GM12878 (cell line): ENCODE measurements around the gene LARGE1. TPM values are rescaled to one million over a fixed set of nuclear protein-coding genes. Genes with fewer than 3 reads are reported as not detected.
"Not testable (repeated sequence)": the region's sequence is repeated elsewhere in the genome, so short reads cannot be mapped to it uniquely, and the experiment has no call there.

ENCODE experiments used
- ATAC-seq: fragments of 200-7000 bp; cut with Tn5 transposase; 3 replicates; pipeline ENCODE4 v1.9.1; 2020; ENCODE audit warnings: mild to moderate bottlenecking, moderate library complexity
- BruUV-seq: library from RNA; stranded (reverse); fragments of 400-500 nt; replicated peaks from 2 replicates; lab custom pipeline; 2021; lab: Mats Ljungman, UMichigan
- CTCF ChIA-PET: fragments of 300-600 bp; sonication (Branson Sonifier 250); formaldehyde crosslinking; extraction: SDS; loops from one replicate; lab custom pipeline; 2021; ENCODE audit warnings: inconsistent platforms; lab: Yijun Ruan, JAX
- POLR2A ChIA-PET: fragments of 350-600 bp; formaldehyde crosslinking; extraction: SDS; loops from one replicate; lab custom pipeline; 2021; ENCODE audit warnings: inconsistent platforms; lab: Charles Lee
- RAD21 ChIA-PET: fragments of 300-600 bp; sonication (Branson Sonifier 250); formaldehyde crosslinking; loops from one replicate; lab custom pipeline; 2023; ENCODE audit warnings: antibody characterized with exemption; ENCODE audit not compliant: unreplicated experiment; lab: Charles Lee
- SMC1A ChIA-PET: fragments of 300-600 bp; sonication (Branson Sonifier 250); formaldehyde crosslinking; loops from one replicate; lab custom pipeline; 2023; ENCODE audit not compliant: unreplicated experiment, uncharacterized antibody; lab: Charles Lee
- DNase-seq: peaks from one replicate; pipeline ENCODE4 v3.0.0-alpha.2; 2011; ENCODE audit warnings: low read depth, low spot score
- FAIRE-seq: peaks from 3 replicates; lab custom pipeline; 2011; peaks lifted over from hg19 to GRCh38; lab: Jason Lieb, UNC
- H2AFZ ChIP-seq: 2 replicates; pipeline ENCODE4 v1.6.0; 2011; ENCODE audit warnings: low read depth, low read length, control low read depth; ENCODE audit not compliant: control insufficient read depth
- H3K27ac ChIP-seq: 2 replicates; pipeline ENCODE4 v1.5.1; 2011; ENCODE audit warnings: control low read depth; ENCODE audit not compliant: control insufficient read depth, insufficient read depth
- H3K27me3 ChIP-seq, 2 experiments: replicated peaks in 1 of 2; 2 replicates each; pipeline versions ENCODE4 v1.6.0 to v1.6.1; 2011; ENCODE audit warnings: low read length in 1 of 2; ENCODE audit not compliant: control insufficient read depth in 2 of 2, insufficient read depth in 2 of 2
- H3K36me3 ChIP-seq, 2 experiments: 2 replicates each; pipeline ENCODE4 v1.5.1; 2011; ENCODE audit warnings: low read length in 1 of 2; ENCODE audit not compliant: control insufficient read depth in 2 of 2, insufficient read depth in 2 of 2
- H3K4me1 ChIP-seq: 2 replicates; pipeline ENCODE4 v1.6.1; 2011; ENCODE audit warnings: mild to moderate bottlenecking, low read length, moderate library complexity, mixed read lengths; ENCODE audit not compliant: control insufficient read depth, insufficient read depth
- H3K4me2 ChIP-seq: 2 replicates; pipeline ENCODE4 v1.6.0; 2011; ENCODE audit warnings: control low read depth; ENCODE audit not compliant: control insufficient read depth, insufficient read depth
- H3K4me3 ChIP-seq: fragments of 200-600 bp; sonication (generic); 2 replicates; pipeline ENCODE4 v1.5.1; 2016
- H3K79me2 ChIP-seq: 2 replicates; pipeline ENCODE4 v1.6.0; 2011; ENCODE audit warnings: low read length; ENCODE audit not compliant: control insufficient read depth, insufficient read depth
- H3K9ac ChIP-seq: 2 replicates; pipeline ENCODE4 v1.8.0; 2011; ENCODE audit warnings: low read length, control low read depth, mixed read lengths; ENCODE audit not compliant: control insufficient read depth, insufficient read depth
- H3K9me3 ChIP-seq: replicated peaks from 3 replicates; pipeline ENCODE4 v1.5.1; 2011; ENCODE audit warnings: mild to moderate bottlenecking, low read length; ENCODE audit not compliant: control insufficient read depth, insufficient read depth
- H4K20me1 ChIP-seq: 2 replicates; pipeline ENCODE4 v1.6.0; 2011; ENCODE audit not compliant: control insufficient read depth, insufficient read depth
- BHLHE40 ChIP-seq, 2 experiments: fragments of 450-650 bp in 1 of 2; IDR thresholded peaks; 2 replicates each; pipeline ENCODE4 v1.6.1; 2011 to 2017; ENCODE audit warnings: low read depth in 2 of 2, borderline replicate concordance in 1 of 2, improper control_type of control experiment in 1 of 2, low read length in 1 of 2, mild to moderate bottlenecking in 1 of 2
- CEBPB ChIP-seq, 2 experiments: fragments of 150-350 bp in 1 of 2; IDR thresholded peaks; 2 replicates each; pipeline ENCODE4 v1.6.1; 2012 to 2014; ENCODE audit warnings: low read depth in 2 of 2, low read length in 2 of 2, borderline replicate concordance in 1 of 2, inconsistent platforms in 1 of 2
- CREB1 ChIP-seq: IDR thresholded peaks from 2 replicates; pipeline ENCODE4 v1.6.1; 2012; ENCODE audit warnings: low read depth, mild to moderate bottlenecking, inconsistent platforms
- NBN ChIP-seq: fragments of 450-650 bp; IDR thresholded peaks from 2 replicates; pipeline ENCODE4 v1.6.1; 2016
- NFXL1 ChIP-seq: fragments of 450-650 bp; IDR thresholded peaks from 2 replicates; pipeline ENCODE4 v1.6.1; 2017; ENCODE audit warnings: antibody characterized with exemption, mild to moderate bottlenecking, borderline replicate concordance
- NFYB ChIP-seq: IDR thresholded peaks from 2 replicates; pipeline ENCODE4 v1.6.1; 2011; ENCODE audit warnings: low read depth, mild to moderate bottlenecking, low read length, improper control_type of control experiment, moderate library complexity; ENCODE audit not compliant: insufficient read depth
- RBBP5 ChIP-seq: fragments of 200-600 bp; sonication (generic); conservative IDR thresholded peaks from 2 replicates; pipeline ENCODE4 v1.6.1; 2016
- SP1 ChIP-seq: IDR thresholded peaks from one replicate; pipeline ENCODE4 v1.6.1; 2011; ENCODE audit warnings: low read depth, low read length
- SUZ12 ChIP-seq: fragments of 200-600 bp; sonication (generic); IDR thresholded peaks from one replicate; pipeline ENCODE4 v1.6.1; 2018; ENCODE audit warnings: antibody characterized with exemption, mild to moderate bottlenecking; ENCODE audit not compliant: unreplicated experiment
- ZBED1 ChIP-seq: IDR thresholded peaks from 2 replicates; pipeline ENCODE4 v1.6.1; 2016; ENCODE audit warnings: borderline replicate concordance
- WGBS: methylation state at CpG from one replicate; pipeline ENCODE4 v1.1.6; 2016; ENCODE audit warnings: low lambda C conversion rate; ENCODE audit not compliant: insufficient replicate concordance, insufficient coverage; ENCODE audit errors: missing lambda C conversion rate; 5-methylcytosine and 5-hydroxymethylcytosine counted together
- in situ Hi-C: fragments of 300-500 bp; cut with MboI; formaldehyde crosslinking; loops from 9 replicates; pipeline ENCODE4 v1.14.3; 2018; ENCODE audit warnings: mixed read lengths
- intact Hi-C: fragments of 100-400 bp; cut with micrococcal nuclease; formaldehyde crosslinking; loops from one replicate; pipeline ENCODE4 v1.14.2; 2022; ENCODE audit not compliant: unreplicated experiment
- polyA plus RNA-seq, 11 experiments: library from polyadenylated mRNA; depleted of rRNA in 4 of 11; unstranded in 6 of 11; stranded (reverse) in 5 of 11; fragments of >200 nt; fragmentation: Nextera tagmentation in 4 of 11; fragmentation: Illumina TruSeq in 1 of 11; extraction: Ambion mirVana in 4 of 11; extraction: Trizol in 1 of 11; gene quantifications; 1 replicate in 1 of 11; 2 replicates in 10 of 11; pipeline versions ENCODE4 v1.2.1 to v1.2.3, GENCODE V29; 2011 to 2016; ENCODE audit warnings: inconsistent platforms in 2 of 11, missing spikeins in 2 of 11, low read depth in 1 of 11
- total RNA-seq, 4 experiments: library from RNA; depleted of rRNA in 3 of 4; stranded (reverse); fragments of >200 nt in 3 of 4; fragmentation: Illumina TruSeq in 1 of 4; extraction: Trizol in 1 of 4; gene quantifications; 2 replicates each; pipeline versions ENCODE4 v1.2.1 to v1.2.3, GENCODE V29; 2013 to 2021
- TF ChIP-seq, protein P1 (sequence below): fragments of 450-650 bp; formaldehyde crosslinking; IDR thresholded peaks from 2 replicates; pipeline ENCODE4 v1.5.0; 2022; ENCODE audit warnings: mild to moderate bottlenecking, missing genetic modification characterization

Gene LARGE1
- total and polyA plus RNA-seq, 10 of the 15 experiments (the other 5 are each of a cell fraction or from before 2014, with no cell fraction given) = 3.2 to 41.4 (median 17.3) TPM

DNA sequence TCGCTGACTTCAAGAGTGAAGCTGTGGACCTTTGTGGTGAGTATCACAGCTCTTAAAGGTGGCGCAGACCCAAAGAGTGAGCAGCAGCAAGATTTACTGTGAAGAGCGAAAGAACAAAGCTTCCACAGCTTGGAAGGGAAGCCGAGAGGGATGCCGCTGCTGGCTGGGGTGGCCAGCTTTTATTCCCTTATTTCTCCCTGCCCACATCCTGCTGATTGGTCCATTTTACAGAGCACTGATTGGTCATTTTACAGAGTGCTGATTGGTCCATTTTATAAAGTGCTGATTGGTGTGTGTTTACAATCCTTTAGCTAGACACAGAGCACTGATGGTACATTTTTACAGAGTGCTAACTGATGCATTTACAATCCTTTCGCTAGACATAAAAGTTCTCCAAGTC is 353.8 kb downstream of the LARGE1 start:
- CTCF ChIA-PET = interaction anchor here (0.6 to 7.2 kb wide), 6 partner anchors 13 to 1570 kb away, joined by 3 to 68 read pairs (median 8); no protein-coding TSS in a partner anchor
- SMC1A ChIA-PET = interaction anchor here (0.8 to 4.4 kb wide), 10 partner anchors 9 to 299 kb away, joined by 3 to 48 read pairs (median 6); no protein-coding TSS in a partner anchor
- POLR2A ChIA-PET, H4K20me1 ChIP-seq, H3K4me3 ChIP-seq, H3K9me3 ChIP-seq, FAIRE-seq, H3K4me2 ChIP-seq, H3K27me3 ChIP-seq, H3K79me2 ChIP-seq, BruUV-seq, ATAC-seq, H2AFZ ChIP-seq, DNase-seq, H3K9ac ChIP-seq, H3K36me3 ChIP-seq: not testable (repeated sequence)
- intact Hi-C loops (loop anchor here (5.0 kb wide), 1 partner anchor 324 kb away; no protein-coding TSS in a partner anchor), in situ Hi-C loops (loop anchor here (5.0 kb wide), 1 partner anchor 94 kb away; no protein-coding TSS in a partner anchor)
- Histone ChIP-seq H3K4me1 (peaks cover 46% of the 10 kb centered on the region), H3K27ac (peak overlapping the region; percentile 28; the same call in 1 of the 2 replicates)
- peak; percentile 74 for TF ChIP-seq NFYB
- 42% methylated on average over 6 of the region's 6 CpGs for WGBS
- RAD21 ChIA-PET = interaction anchor here (0.9 to 2.2 kb wide), 6 partner anchors 9 to 353 kb away, joined by 3 to 8 read pairs (median 5); no protein-coding TSS in a partner anchor

DNA sequence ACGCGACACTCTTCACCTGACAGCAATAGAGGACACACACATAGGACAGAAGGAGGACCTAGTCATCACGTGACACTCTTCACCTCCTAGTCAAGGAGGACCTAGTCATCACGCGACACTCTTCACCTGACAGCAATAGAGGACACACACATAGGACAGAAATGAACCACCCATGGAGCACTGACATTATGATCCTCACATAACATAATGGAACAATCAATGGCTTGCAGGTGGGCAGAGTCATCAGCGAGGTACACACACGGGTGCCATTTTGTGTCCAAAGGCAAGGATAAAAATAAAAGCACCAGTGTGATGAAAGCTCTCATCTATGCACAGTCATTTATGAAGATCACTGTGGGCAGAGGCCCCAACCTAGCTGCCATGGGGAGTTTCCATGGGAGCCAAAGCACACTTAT is 354.7 kb downstream of the LARGE1 start:
- Histone ChIP-seq H4K20me1 (no peaks in the 10 kb centered on the region), H3K36me3 (no peaks in the 10 kb centered on the region), H3K27ac (peak overlapping the region; percentile 64), H3K9ac (no peak overlapping the region; the same call in 1 of the 2 replicates), H3K4me3 (no peak overlapping the region), H2AFZ (peak overlapping the region; percentile 47), H3K4me2 (peak overlapping the region; percentile 75), H3K9me3 (no peaks in the 10 kb centered on the region; the same call in 2 of the 3 replicates), H3K27me3 (no peaks in the 10 kb centered on the region), H3K79me2 (no peaks in the 10 kb centered on the region; the same call in 1 of the 2 replicates), H3K4me1 (peaks cover 46% of the 10 kb centered on the region)
- in situ Hi-C loops = loop anchor here (5.0 kb wide), 1 partner anchor 93 kb away; no protein-coding TSS in a partner anchor
- FAIRE-seq (peak; percentile 78), DNase-seq (no peak), ATAC-seq (peak; percentile 30)
- intact Hi-C loops = loop anchor here (5.0 kb wide), 1 partner anchor 323 kb away; no protein-coding TSS in a partner anchor
- 25% methylated on average over 7 of the region's 7 CpGs for WGBS
- ChIA-PET CTCF (interaction anchor here (0.7 to 7.2 kb wide), 3 partner anchors 47 to 1571 kb away, joined by 3 to 68 read pairs (median 43); no protein-coding TSS in a partner anchor), POLR2A (no interaction called here), RAD21 (interaction anchor here (0.9 to 2.1 kb wide), 3 partner anchors 45 to 265 kb away, joined by 3 to 7 read pairs (median 6); no protein-coding TSS in a partner anchor), SMC1A (interaction anchor here (1.0 to 4.4 kb wide), 4 partner anchors 10 to 266 kb away, joined by 3 to 48 read pairs (median 8); no protein-coding TSS in a partner anchor)
- BruUV-seq = no TSS peak
- peak; percentile 25 for TF ChIP-seq SP1
- TF ChIP-seq CREB1 = peak; percentile 53; the same call in 1 of the 2 replicates
- TF ChIP-seq NFXL1 = no peak
- TF ChIP-seq RBBP5 = no peak
- no peak for TF ChIP-seq SUZ12
- TF ChIP-seq, protein P1, sequence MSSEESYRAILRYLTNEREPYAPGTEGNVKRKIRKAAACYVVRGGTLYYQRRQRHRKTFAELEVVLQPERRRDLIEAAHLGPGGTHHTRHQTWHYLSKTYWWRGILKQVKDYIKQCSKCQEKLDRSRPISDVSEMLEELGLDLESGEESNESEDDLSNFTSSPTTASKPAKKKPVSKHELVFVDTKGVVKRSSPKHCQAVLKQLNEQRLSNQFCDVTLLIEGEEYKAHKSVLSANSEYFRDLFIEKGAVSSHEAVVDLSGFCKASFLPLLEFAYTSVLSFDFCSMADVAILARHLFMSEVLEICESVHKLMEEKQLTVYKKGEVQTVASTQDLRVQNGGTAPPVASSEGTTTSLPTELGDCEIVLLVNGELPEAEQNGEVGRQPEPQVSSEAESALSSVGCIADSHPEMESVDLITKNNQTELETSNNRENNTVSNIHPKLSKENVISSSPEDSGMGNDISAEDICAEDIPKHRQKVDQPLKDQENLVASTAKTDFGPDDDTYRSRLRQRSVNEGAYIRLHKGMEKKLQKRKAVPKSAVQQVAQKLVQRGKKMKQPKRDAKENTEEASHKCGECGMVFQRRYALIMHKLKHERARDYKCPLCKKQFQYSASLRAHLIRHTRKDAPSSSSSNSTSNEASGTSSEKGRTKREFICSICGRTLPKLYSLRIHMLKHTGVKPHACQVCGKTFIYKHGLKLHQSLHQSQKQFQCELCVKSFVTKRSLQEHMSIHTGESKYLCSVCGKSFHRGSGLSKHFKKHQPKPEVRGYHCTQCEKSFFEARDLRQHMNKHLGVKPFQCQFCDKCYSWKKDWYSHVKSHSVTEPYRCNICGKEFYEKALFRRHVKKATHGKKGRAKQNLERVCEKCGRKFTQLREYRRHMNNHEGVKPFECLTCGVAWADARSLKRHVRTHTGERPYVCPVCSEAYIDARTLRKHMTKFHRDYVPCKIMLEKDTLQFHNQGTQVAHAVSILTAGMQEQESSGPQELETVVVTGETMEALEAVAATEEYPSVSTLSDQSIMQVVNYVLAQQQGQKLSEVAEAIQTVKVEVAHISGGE (CRISPR knock-in tag) = no peak
- TF ChIP-seq BHLHE40 (IDR thresholded peaks at IDR 0.05; ENCODE audit: borderline replicate concordance in 1 of 2, low read depth in 2 of 2, low read length in 1 of 2) = peak in 1 of 2 experiments; percentile 63; a peak in 3 of 4 replicates
- no peak for TF ChIP-seq NBN
- peak; percentile 45; the same call in 1 of the 2 replicates for TF ChIP-seq ZBED1
- no peak for TF ChIP-seq CEBPB (IDR thresholded peaks at IDR 0.05; ENCODE audit: borderline replicate concordance in 1 of 2, low read depth in 2 of 2, low read length in 2 of 2)
